Natural killer cell (primary cell): Measurements from ENCODE around the gene KHK. TPM values are rescaled to one million over a fixed set of nuclear protein-coding genes. Genes with fewer than 3 reads are reported as not detected.

Experiments used
- ATAC-seq, 3 donors: fragments of 150-1000 bp in 2 of 3; fragments of 200-7000 bp in 1 of 3; cut with Tn5 transposase; 1 replicate in 1 of 3; 2 replicates in 2 of 3; pipeline ENCODE4 v1.10.0; 2021; ENCODE audit warnings: mild to moderate bottlenecking in 2 of 3, moderate library complexity in 2 of 3
- DNase-seq, 2 donors: peaks; one replicate each; pipeline versions ENCODE4 v3.0.0 to v3.0.0-alpha.2; 2013 to 2021; ENCODE audit warnings: mixed read lengths in 1 of 2
- H3K27ac ChIP-seq: one replicate; pipeline ENCODE4 v1.5.1; 2013; ENCODE audit warnings: mild to moderate bottlenecking, low read length
- H3K27me3 ChIP-seq: one replicate; pipeline ENCODE4 v1.6.1; 2013; ENCODE audit warnings: low read length; ENCODE audit not compliant: control insufficient read depth, insufficient read depth
- H3K36me3 ChIP-seq: one replicate; pipeline ENCODE4 v1.6.1; 2013; ENCODE audit warnings: low read length; ENCODE audit not compliant: control insufficient read depth, insufficient read depth
- H3K4me1 ChIP-seq: one replicate; pipeline ENCODE4 v1.6.1; 2013; ENCODE audit warnings: low read length; ENCODE audit not compliant: control insufficient read depth, insufficient read depth
- H3K4me3 ChIP-seq: one replicate; pipeline ENCODE4 v1.5.1; 2013; ENCODE audit warnings: low read length
- H3K9me3 ChIP-seq: one replicate; pipeline ENCODE4 v1.6.1; 2013; ENCODE audit warnings: low read length; ENCODE audit not compliant: control insufficient read depth, insufficient read depth
- H3K27ac Mint-ChIP-seq, 2 donors: one replicate each; pipeline ENCODE4 v1.8.0; 2022; ENCODE audit warnings: mild to moderate bottlenecking in 2 of 2, mixed read lengths in 2 of 2, moderate library complexity in 1 of 2
- H3K27me3 Mint-ChIP-seq, 2 donors: one replicate each; pipeline ENCODE4 v1.8.0; 2022; ENCODE audit warnings: low read depth in 2 of 2, mixed read lengths in 2 of 2
- H3K36me3 Mint-ChIP-seq: one replicate; pipeline ENCODE4 v1.8.0; 2022; ENCODE audit warnings: mixed read lengths
- H3K4me1 Mint-ChIP-seq, 2 donors: one replicate each; pipeline ENCODE4 v1.8.0; 2022; ENCODE audit warnings: mixed read lengths in 2 of 2
- H3K4me3 Mint-ChIP-seq: one replicate; pipeline ENCODE4 v1.8.0; 2022; ENCODE audit warnings: mild to moderate bottlenecking, moderate library complexity, mixed read lengths
- H3K9me3 Mint-ChIP-seq, 2 donors: one replicate each; pipeline ENCODE4 v1.8.0; 2022; ENCODE audit warnings: mixed read lengths in 2 of 2
- WGBS: methylation state at CpG from one replicate; pipeline ENCODE4 v1.1.7; 2013; ENCODE audit warnings: missing lambda C conversion rate; ENCODE audit not compliant: insufficient coverage; 5-methylcytosine and 5-hydroxymethylcytosine counted together
- intact Hi-C: fragments of 100-400 bp; cut with micrococcal nuclease; formaldehyde crosslinking; loops from one replicate; pipeline ENCODE4 v1.14.2; 2022
- total RNA-seq, 4 donors: library from RNA; stranded (reverse); fragments of 120-200 nt in 1 of 4; gene quantifications; one replicate each; pipeline versions ENCODE4 v1.2.3 to v1.2.4, GENCODE V29; 2013 to 2022
- TF ChIP-seq, protein P1 (sequence below): fragments of 200-600 bp; IDR thresholded peaks from one replicate; pipeline ENCODE4 v1.8.0; 2022; ENCODE audit warnings: antibody characterized with exemption

Gene KHK
- total RNA-seq, 3 donors from 2014 or later (not counting 1 experiment from before 2014, with no cell fraction given), result 3.7 to 4.0 (median 3.8) TPM

- peak overlapping the region; percentile 86 to 92 for H3K27ac Mint-ChIP-seq
- TF ChIP-seq, protein P1, sequence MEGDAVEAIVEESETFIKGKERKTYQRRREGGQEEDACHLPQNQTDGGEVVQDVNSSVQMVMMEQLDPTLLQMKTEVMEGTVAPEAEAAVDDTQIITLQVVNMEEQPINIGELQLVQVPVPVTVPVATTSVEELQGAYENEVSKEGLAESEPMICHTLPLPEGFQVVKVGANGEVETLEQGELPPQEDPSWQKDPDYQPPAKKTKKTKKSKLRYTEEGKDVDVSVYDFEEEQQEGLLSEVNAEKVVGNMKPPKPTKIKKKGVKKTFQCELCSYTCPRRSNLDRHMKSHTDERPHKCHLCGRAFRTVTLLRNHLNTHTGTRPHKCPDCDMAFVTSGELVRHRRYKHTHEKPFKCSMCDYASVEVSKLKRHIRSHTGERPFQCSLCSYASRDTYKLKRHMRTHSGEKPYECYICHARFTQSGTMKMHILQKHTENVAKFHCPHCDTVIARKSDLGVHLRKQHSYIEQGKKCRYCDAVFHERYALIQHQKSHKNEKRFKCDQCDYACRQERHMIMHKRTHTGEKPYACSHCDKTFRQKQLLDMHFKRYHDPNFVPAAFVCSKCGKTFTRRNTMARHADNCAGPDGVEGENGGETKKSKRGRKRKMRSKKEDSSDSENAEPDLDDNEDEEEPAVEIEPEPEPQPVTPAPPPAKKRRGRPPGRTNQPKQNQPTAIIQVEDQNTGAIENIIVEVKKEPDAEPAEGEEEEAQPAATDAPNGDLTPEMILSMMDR, result no peak
Measured at GRCh38 chr2:27081984-27082772, 4.4 kb upstream of the KHK start.

DNA sequence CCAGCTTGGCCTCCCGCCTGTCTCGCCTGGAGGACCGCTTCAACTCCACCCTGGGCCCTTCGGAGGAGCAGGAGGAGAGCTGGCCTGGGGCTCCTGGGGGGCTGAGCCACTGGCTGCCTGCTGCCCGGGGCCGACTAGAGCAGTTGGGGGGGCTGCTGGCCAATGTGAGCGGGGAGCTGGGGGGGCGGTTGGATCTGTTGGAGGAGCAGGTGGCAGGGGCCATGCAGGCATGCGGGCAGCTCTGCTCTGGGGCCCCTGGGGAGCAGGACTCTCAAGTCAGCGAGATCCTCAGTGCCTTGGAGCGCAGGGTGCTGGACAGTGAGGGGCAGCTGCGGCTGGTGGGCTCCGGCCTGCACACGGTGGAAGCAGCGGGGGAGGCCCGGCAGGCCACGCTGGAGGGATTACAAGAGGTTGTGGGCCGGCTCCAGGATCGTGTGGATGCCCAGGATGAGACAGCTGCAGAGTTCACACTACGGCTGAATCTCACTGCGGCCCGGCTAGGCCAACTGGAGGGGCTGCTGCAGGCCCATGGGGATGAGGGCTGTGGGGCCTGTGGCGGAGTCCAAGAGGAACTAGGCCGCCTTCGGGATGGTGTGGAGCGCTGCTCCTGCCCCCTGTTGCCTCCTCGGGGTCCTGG lies 3.7 kb upstream of the KHK start:
- Mint-ChIP-seq H3K4me1 (peaks cover 29 to 45% of the 10 kb centered on the region in 2 donors), H3K9me3 (no peaks in the 10 kb centered on the region), H3K36me3 (no peaks in the 10 kb centered on the region), H3K27ac (no peak overlapping the region), H3K27me3 (no peaks in the 10 kb centered on the region), H3K4me3 (no peak overlapping the region)
- H3K36me3 ChIP-seq, result no peaks in the 10 kb centered on the region
- H3K4me3 ChIP-seq, result no peak overlapping the region
- H3K9me3 ChIP-seq, result no peaks in the 10 kb centered on the region
- intact Hi-C loops, result loop anchor here (10.0 kb wide), 1 partner anchor 52 kb away; the partner anchor contains the start of genes PREB and PRR30
- DNase-seq, result no peak
- TF ChIP-seq, protein P1, result no peak
- H3K4me1 ChIP-seq, result peaks cover 45% of the 10 kb centered on the region
- ATAC-seq, result no peak
- H3K27ac ChIP-seq, result no peak overlapping the region
- 97% methylated on average over 27 of the region's 27 CpGs for WGBS
- H3K27me3 ChIP-seq, result no peaks in the 10 kb centered on the region

More at GRCh38 chr2:27081984-27082772, 4.4 kb upstream of the KHK start:
- Mint-ChIP-seq H3K4me3 (peak overlapping the region; percentile 81), H3K27me3 (no peaks in the 10 kb centered on the region), H3K9me3 (no peaks in the 10 kb centered on the region), H3K36me3 (no peaks in the 10 kb centered on the region), H3K4me1 (peaks cover 27 to 45% of the 10 kb centered on the region in 2 donors)
- no peak for ATAC-seq
- no peaks in the 10 kb centered on the region for H3K36me3 ChIP-seq
- DNase-seq, result no peak
- peaks cover 43% of the 10 kb centered on the region for H3K4me1 ChIP-seq
- H3K9me3 ChIP-seq, result no peaks in the 10 kb centered on the region
- H3K27ac ChIP-seq, result peak overlapping the region; percentile 62
- WGBS, result 96% methylated on average over 38 of the region's 38 CpGs
- H3K4me3 ChIP-seq, result no peak overlapping the region
- intact Hi-C loops, result loop anchor here (1.0 to 10.0 kb wide), 2 partner anchors 11 to 53 kb away; partner anchors contain the start of genes OST4, PREB and PRR30
- no peaks in the 10 kb centered on the region for H3K27me3 ChIP-seq

- no peaks in the 10 kb centered on the region for H3K9me3 ChIP-seq
- no peaks in the 10 kb centered on the region for H3K36me3 ChIP-seq
- Mint-ChIP-seq H3K4me1 (peaks cover 29 to 43% of the 10 kb centered on the region in 2 donors), H3K27me3 (no peaks in the 10 kb centered on the region), H3K27ac (no peak overlapping the region), H3K4me3 (peak overlapping the region; percentile 17), H3K36me3 (no peaks in the 10 kb centered on the region), H3K9me3 (no peaks in the 10 kb centered on the region)
- intact Hi-C loops, result loop anchor here (10.0 kb wide), 1 partner anchor 51 kb away; the partner anchor contains the start of genes PREB and PRR30
- TF ChIP-seq, protein P1, result no peak
- no peaks in the 10 kb centered on the region for H3K27me3 ChIP-seq
- H3K4me1 ChIP-seq, result peaks cover 45% of the 10 kb centered on the region
- no peak for DNase-seq
- no peak overlapping the region for H3K4me3 ChIP-seq
- no peak for ATAC-seq
- H3K27ac ChIP-seq, result no peak overlapping the region
- WGBS, result 98% methylated on average over 20 of the region's 20 CpGs
Measured at GRCh38 chr2:27083410-27084296, 2.9 kb upstream of the KHK start.
